HEK293T (cell line): ENCODE results near the gene TMEM233.

Source experiments
- NFRKB ChIP-seq: fragments of 450-650 bp; IDR thresholded peaks from 2 replicates; pipeline ENCODE4 v1.6.1; 2016; ENCODE audit warnings: mild to moderate bottlenecking, moderate library complexity
- SP1 ChIP-seq: fragments of 450-650 bp; IDR thresholded peaks from 2 replicates; pipeline ENCODE4 v1.6.1; 2017
- SUZ12 ChIP-seq: fragments of 450-650 bp; IDR thresholded peaks from 2 replicates; pipeline ENCODE4 v1.6.1; 2016; ENCODE audit warnings: mild to moderate bottlenecking
- TARDBP ChIP-seq: fragments of 450-650 bp; IDR thresholded peaks from 2 replicates; pipeline ENCODE4 v1.6.1; 2016

- TF ChIP-seq NFRKB: no peak
- TF ChIP-seq SUZ12: no peak
- no peak for TF ChIP-seq SP1
- no peak for TF ChIP-seq TARDBP
These were observed 16.7 kb upstream of the TMEM233 start for GRCh38 chr12:119576915-119577314.
